ENCODE measurements around the gene ATF1.
"Not testable (repeated sequence)": the region's sequence is repeated elsewhere in the genome, so short reads cannot be mapped to it uniquely, and the experiment has no call there.

Gene ATF1

GRCh38 chr12:50862316-50862715 is 98.4 kb downstream of the ATF1 start:
- peak; percentile 64 for DNase-seq (ENCODE audit: low spot score)

- no peak for DNase-seq (ENCODE audit: low spot score)
These were observed 101.4 kb downstream of the ATF1 start for GRCh38 chr12:50865266-50865665.

DNA sequence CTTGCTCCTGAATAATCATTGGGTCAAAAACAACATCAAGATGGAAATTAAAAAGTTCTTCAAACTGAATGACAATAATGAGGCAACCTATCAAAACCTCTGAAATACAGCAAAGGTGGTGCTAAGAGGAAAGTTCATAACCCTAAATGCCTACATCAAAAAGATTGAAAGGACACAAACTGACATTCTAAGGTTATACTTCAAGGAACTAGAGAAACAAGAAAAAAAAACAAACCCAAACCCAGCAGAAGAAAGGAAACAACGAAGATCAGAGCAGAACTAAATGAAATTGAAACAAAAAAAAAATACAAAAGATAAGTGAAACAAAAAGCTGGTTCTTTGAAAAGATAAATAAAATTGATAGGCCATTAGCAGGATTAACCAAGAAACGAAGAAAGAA is 105.0 kb downstream of the ATF1 start:
- not testable (repeated sequence) for DNase-seq (ENCODE audit: low spot score)

Measured in COLO829 (cell line).